Upper lobe of right lung (tissue), 1 donor: ENCODE measurements around the gene PHF2. TPM values are rescaled to one million over a fixed set of nuclear protein-coding genes. Genes with fewer than 3 reads are reported as not detected.
A peak's percentile ranks its signal among the peaks of the same experiment; 100 is the strongest.

ENCODE experiments used
- ATAC-seq: fragments of 200-7000 bp; cut with Tn5 transposase; one replicate; pipeline ENCODE4 v1.9.1; 2020; ENCODE audit warnings: mild to moderate bottlenecking, moderate library complexity
- DNase-seq: peaks from one replicate; pipeline ENCODE4 v3.0.0-alpha.2; 2020
- H3K27ac ChIP-seq: fragments of 200-600 bp; one replicate; pipeline ENCODE4 v1.8.0; 2022
- H3K27me3 ChIP-seq: fragments of 200-600 bp; one replicate; pipeline ENCODE4 v1.8.0; 2022; ENCODE audit warnings: mild to moderate bottlenecking
- H3K36me3 ChIP-seq: fragments of 200-600 bp; one replicate; pipeline ENCODE4 v1.8.0; 2022
- H3K4me1 ChIP-seq: fragments of 200-600 bp; one replicate; pipeline ENCODE4 v1.8.0; 2022
- H3K4me3 ChIP-seq: fragments of 200-600 bp; one replicate; pipeline ENCODE4 v1.8.0; 2022; ENCODE audit warnings: mild to moderate bottlenecking
- H3K9me3 ChIP-seq: fragments of 200-600 bp; one replicate; pipeline ENCODE4 v1.8.0; 2022
- CTCF ChIP-seq: fragments of 200-600 bp; IDR thresholded peaks from one replicate; pipeline ENCODE4 v1.8.0; 2022; ENCODE audit warnings: antibody characterized with exemption
- intact Hi-C: fragments of 100-400 bp; cut with DNase I; formaldehyde crosslinking; loops from one replicate; pipeline ENCODE4 v1.11.0; 2022
- total RNA-seq: library from RNA; stranded (reverse); fragmentation: NEBNext Ultra II Directional; extraction: Animal tissue kit (Norgen Biotek cat#: 25700); gene quantifications from one replicate; pipeline ENCODE4 v1.2.1, GENCODE V29; 2021
- donor health status: DM: no; HTN: yes; CAD: no; lungs with severe emphysema.

Gene PHF2
- total RNA-seq, 1 donor from 2014 or later, result 37.0 TPM

GRCh38 chr9:93587284-93587650, 10.9 kb downstream of the PHF2 start:
- TF ChIP-seq CTCF, result no peak
- Histone ChIP-seq H3K36me3 (no peaks in the 10 kb centered on the region), H3K9me3 (no peaks in the 10 kb centered on the region), H3K27ac (no peak overlapping the region), H3K4me1 (peaks cover 46% of the 10 kb centered on the region), H3K27me3 (no peaks in the 10 kb centered on the region), H3K4me3 (no peak overlapping the region)
- ATAC-seq (no peak), DNase-seq (no peak)
- intact Hi-C loops, result no loop called here

- Histone ChIP-seq H3K27me3 (no peaks in the 10 kb centered on the region), H3K9me3 (no peaks in the 10 kb centered on the region), H3K4me1 (peaks cover 45% of the 10 kb centered on the region), H3K36me3 (no peaks in the 10 kb centered on the region), H3K4me3 (no peak overlapping the region), H3K27ac (no peak overlapping the region)
- no peak for DNase-seq
- ATAC-seq, result peak; percentile 33
- peak; percentile 11 for TF ChIP-seq CTCF
- intact Hi-C loops, result no loop called here
Measured at GRCh38 chr9:93587651-93588347, 11.4 kb downstream of the PHF2 start.

GRCh38 chr9:93588641-93589609, 12.5 kb downstream of the PHF2 start:
- DNase-seq (no peak), ATAC-seq (no peak)
- intact Hi-C loops, result no loop called here
- Histone ChIP-seq H3K4me3 (no peak overlapping the region), H3K27ac (no peak overlapping the region), H3K36me3 (no peaks in the 10 kb centered on the region), H3K9me3 (no peaks in the 10 kb centered on the region), H3K4me1 (peaks cover 46% of the 10 kb centered on the region), H3K27me3 (no peaks in the 10 kb centered on the region)
- no peak for TF ChIP-seq CTCF

GRCh38 chr9:93589688-93590087, 13.3 kb downstream of the PHF2 start:
- intact Hi-C loops, result no loop called here
- Histone ChIP-seq H3K4me1 (peaks cover 54% of the 10 kb centered on the region), H3K9me3 (no peaks in the 10 kb centered on the region), H3K27me3 (no peaks in the 10 kb centered on the region), H3K36me3 (no peaks in the 10 kb centered on the region), H3K4me3 (no peak overlapping the region), H3K27ac (no peak overlapping the region)
- TF ChIP-seq CTCF, result no peak
- no peak for ATAC-seq
- DNase-seq, result no peak

GRCh38 chr9:93590609-93591234, 14.3 kb downstream of the PHF2 start:
- H3K36me3 ChIP-seq, result no peaks in the 10 kb centered on the region
- H3K4me3 ChIP-seq, result no peak overlapping the region
- intact Hi-C loops, result no loop called here
- ATAC-seq (no peak), DNase-seq (no peak)
- peaks cover 53% of the 10 kb centered on the region for H3K4me1 ChIP-seq
- no peaks in the 10 kb centered on the region for H3K27me3 ChIP-seq
- TF ChIP-seq CTCF, result no peak
- H3K9me3 ChIP-seq, result no peaks in the 10 kb centered on the region
- no peak overlapping the region for H3K27ac ChIP-seq
